GM04503 (cell line): ENCODE results near the gene CUX1.

Source experiments
- DNase-seq: peaks from one replicate; pipeline ENCODE4 v3.0.0-alpha.2; 2012; ENCODE audit warnings: low read depth

The CUX1 gene

GRCh38 chr7:102185796-102186195 lies 368.4 kb downstream of the CUX1 start:
- no peak for DNase-seq

- no peak for DNase-seq
These were observed 368.9 kb downstream of the CUX1 start for GRCh38 chr7:102186306-102186705.

GRCh38 chr7:102188746-102189145 lies 371.3 kb downstream of the CUX1 start:
- no peak for DNase-seq

- DNase-seq, result no peak
These were observed 372.3 kb downstream of the CUX1 start for GRCh38 chr7:102189756-102190155.

GRCh38 chr7:102190776-102191350 lies 373.4 kb downstream of the CUX1 start:
- DNase-seq, result no peak

GRCh38 chr7:102191556-102192379 lies 374.3 kb downstream of the CUX1 start:
- no peak for DNase-seq

GRCh38 chr7:102192790-102193189 lies 375.4 kb downstream of the CUX1 start:
- DNase-seq, result no peak

- no peak for DNase-seq
These were observed 376.4 kb downstream of the CUX1 start for GRCh38 chr7:102193806-102194205.

GRCh38 chr7:102195361-102195760 lies 377.9 kb downstream of the CUX1 start:
- no peak for DNase-seq

- no peak for DNase-seq
These were observed 378.6 kb downstream of the CUX1 start for GRCh38 chr7:102196028-102196427.

GRCh38 chr7:102197161-102197560 lies 379.7 kb downstream of the CUX1 start:
- DNase-seq, result no peak

- DNase-seq, result no peak
These were observed 380.2 kb downstream of the CUX1 start for GRCh38 chr7:102197599-102197998.

GRCh38 chr7:102198417-102198956 lies 381.1 kb downstream of the CUX1 start:
- no peak for DNase-seq

GRCh38 chr7:102201576-102201975 lies 384.1 kb downstream of the CUX1 start:
- DNase-seq, result no peak

GRCh38 chr7:102202556-102202955 lies 385.1 kb downstream of the CUX1 start:
- DNase-seq, result no peak

GRCh38 chr7:102203218-102203617 lies 385.8 kb downstream of the CUX1 start:
- DNase-seq, result no peak

GRCh38 chr7:102204212-102204611 lies 386.8 kb downstream of the CUX1 start:
- DNase-seq, result no peak

- DNase-seq, result no peak
These were observed 388.5 kb downstream of the CUX1 start for GRCh38 chr7:102205915-102206314.

GRCh38 chr7:102208826-102209225 lies 391.4 kb downstream of the CUX1 start:
- DNase-seq, result no peak

GRCh38 chr7:102210787-102211186 lies 393.4 kb downstream of the CUX1 start:
- DNase-seq, result no peak

- DNase-seq, result no peak
These were observed 394.4 kb downstream of the CUX1 start for GRCh38 chr7:102211590-102212550.

- no peak for DNase-seq
These were observed 397.1 kb downstream of the CUX1 start for GRCh38 chr7:102214477-102215072.
